GM12878 (cell line): Measurements from ENCODE around the gene SLC22A31. TPM values are rescaled to one million over a fixed set of nuclear protein-coding genes. Genes with fewer than 3 reads are reported as not detected.

Experiments used
- ATAC-seq: fragments of 200-7000 bp; cut with Tn5 transposase; 3 replicates; pipeline ENCODE4 v1.9.1; 2020; ENCODE audit warnings: mild to moderate bottlenecking, moderate library complexity
- BruUV-seq: library from RNA; stranded (reverse); fragments of 400-500 nt; replicated peaks from 2 replicates; lab custom pipeline; 2021; lab: Mats Ljungman, UMichigan
- CTCF ChIA-PET: fragments of 300-600 bp; sonication (Branson Sonifier 250); formaldehyde crosslinking; extraction: SDS; loops from one replicate; lab custom pipeline; 2021; ENCODE audit warnings: inconsistent platforms; lab: Yijun Ruan, JAX
- POLR2A ChIA-PET: fragments of 350-600 bp; formaldehyde crosslinking; extraction: SDS; loops from one replicate; lab custom pipeline; 2021; ENCODE audit warnings: inconsistent platforms; lab: Charles Lee
- RAD21 ChIA-PET: fragments of 300-600 bp; sonication (Branson Sonifier 250); formaldehyde crosslinking; loops from one replicate; lab custom pipeline; 2023; ENCODE audit warnings: antibody characterized with exemption; ENCODE audit not compliant: unreplicated experiment; lab: Charles Lee
- SMC1A ChIA-PET: fragments of 300-600 bp; sonication (Branson Sonifier 250); formaldehyde crosslinking; loops from one replicate; lab custom pipeline; 2023; ENCODE audit not compliant: unreplicated experiment, uncharacterized antibody; lab: Charles Lee
- DNase-seq: peaks from one replicate; pipeline ENCODE4 v3.0.0-alpha.2; 2011; ENCODE audit warnings: low read depth, low spot score
- FAIRE-seq: peaks from 3 replicates; lab custom pipeline; 2011; peaks lifted over from hg19 to GRCh38; lab: Jason Lieb, UNC
- H2AFZ ChIP-seq: 2 replicates; pipeline ENCODE4 v1.6.0; 2011; ENCODE audit warnings: low read depth, low read length, control low read depth; ENCODE audit not compliant: control insufficient read depth
- H3K27ac ChIP-seq: 2 replicates; pipeline ENCODE4 v1.5.1; 2011; ENCODE audit warnings: control low read depth; ENCODE audit not compliant: control insufficient read depth, insufficient read depth
- H3K27me3 ChIP-seq, 2 experiments: replicated peaks in 1 of 2; 2 replicates each; pipeline versions ENCODE4 v1.6.0 to v1.6.1; 2011; ENCODE audit warnings: low read length in 1 of 2; ENCODE audit not compliant: control insufficient read depth in 2 of 2, insufficient read depth in 2 of 2
- H3K36me3 ChIP-seq, 2 experiments: 2 replicates each; pipeline ENCODE4 v1.5.1; 2011; ENCODE audit warnings: low read length in 1 of 2; ENCODE audit not compliant: control insufficient read depth in 2 of 2, insufficient read depth in 2 of 2
- H3K4me1 ChIP-seq: 2 replicates; pipeline ENCODE4 v1.6.1; 2011; ENCODE audit warnings: mild to moderate bottlenecking, low read length, moderate library complexity, mixed read lengths; ENCODE audit not compliant: control insufficient read depth, insufficient read depth
- H3K4me2 ChIP-seq: 2 replicates; pipeline ENCODE4 v1.6.0; 2011; ENCODE audit warnings: control low read depth; ENCODE audit not compliant: control insufficient read depth, insufficient read depth
- H3K4me3 ChIP-seq: fragments of 200-600 bp; sonication (generic); 2 replicates; pipeline ENCODE4 v1.5.1; 2016
- H3K79me2 ChIP-seq: 2 replicates; pipeline ENCODE4 v1.6.0; 2011; ENCODE audit warnings: low read length; ENCODE audit not compliant: control insufficient read depth, insufficient read depth
- H3K9ac ChIP-seq: 2 replicates; pipeline ENCODE4 v1.8.0; 2011; ENCODE audit warnings: low read length, control low read depth, mixed read lengths; ENCODE audit not compliant: control insufficient read depth, insufficient read depth
- H3K9me3 ChIP-seq: replicated peaks from 3 replicates; pipeline ENCODE4 v1.5.1; 2011; ENCODE audit warnings: mild to moderate bottlenecking, low read length; ENCODE audit not compliant: control insufficient read depth, insufficient read depth
- H4K20me1 ChIP-seq: 2 replicates; pipeline ENCODE4 v1.6.0; 2011; ENCODE audit not compliant: control insufficient read depth, insufficient read depth
- ASH2L ChIP-seq: fragments of 300-600, 200-600 bp; sonication (generic); IDR thresholded peaks from 2 replicates; pipeline ENCODE4 v1.6.1; 2017; ENCODE audit warnings: low read depth, mild to moderate bottlenecking, borderline replicate concordance
- BCL11A ChIP-seq: IDR thresholded peaks from 2 replicates; pipeline ENCODE4 v1.6.1; 2011; ENCODE audit warnings: low read depth, low read length
- CBX3 ChIP-seq: fragments of 200-600 bp; sonication (generic); IDR thresholded peaks from 2 replicates; pipeline ENCODE4 v1.6.1; 2016; ENCODE audit warnings: low read depth, borderline replicate concordance
- CBX5 ChIP-seq: sonication (generic); IDR thresholded peaks from 2 replicates; pipeline ENCODE4 v1.6.1; 2016; ENCODE audit warnings: low read depth, moderate library complexity, mild to moderate bottlenecking, inconsistent platforms
- CHD2 ChIP-seq: IDR thresholded peaks from 2 replicates; pipeline ENCODE4 v1.6.1; 2011; ENCODE audit warnings: low read depth, low read length, improper control_type of control experiment, borderline replicate concordance
- ESRRA ChIP-seq: IDR thresholded peaks from 2 replicates; pipeline ENCODE4 v1.6.1; 2012; ENCODE audit warnings: mild to moderate bottlenecking, low read length, improper control_type of control experiment
- HDGF ChIP-seq: fragments of 450-650 bp; IDR thresholded peaks from 2 replicates; pipeline ENCODE4 v1.6.1; 2016; ENCODE audit warnings: antibody characterized with exemption
- MYB ChIP-seq: fragments of 150-350 bp; IDR thresholded peaks from 2 replicates; pipeline ENCODE4 v1.6.1; 2014; ENCODE audit warnings: mild to moderate bottlenecking, low read depth, low read length, borderline replicate concordance
- NFYB ChIP-seq: IDR thresholded peaks from 2 replicates; pipeline ENCODE4 v1.6.1; 2011; ENCODE audit warnings: low read depth, mild to moderate bottlenecking, low read length, improper control_type of control experiment, moderate library complexity; ENCODE audit not compliant: insufficient read depth
- NR2C1 ChIP-seq: fragments of 450-650 bp; IDR thresholded peaks from 2 replicates; pipeline ENCODE4 v1.6.1; 2017; ENCODE audit warnings: antibody characterized with exemption, mild to moderate bottlenecking, moderate library complexity
- NRF1 ChIP-seq: conservative IDR thresholded peaks from 2 replicates; pipeline ENCODE4 v1.6.1; 2011; ENCODE audit warnings: mild to moderate bottlenecking, low read depth, low read length, improper control_type of control experiment
- RFX5 ChIP-seq: IDR thresholded peaks from 2 replicates; pipeline ENCODE4 v1.6.1; 2011; ENCODE audit warnings: low read depth, low read length, improper control_type of control experiment
- RUNX3 ChIP-seq: IDR thresholded peaks from 2 replicates; pipeline ENCODE4 v1.6.1; 2012; ENCODE audit warnings: low read length, inconsistent platforms
- SMC3 ChIP-seq: IDR thresholded peaks from 2 replicates; pipeline ENCODE4 v1.6.1; 2011; ENCODE audit warnings: low read length, improper control_type of control experiment, borderline replicate concordance
- SREBF2 ChIP-seq: IDR thresholded peaks from 2 replicates; pipeline ENCODE4 v1.6.1; 2012; ENCODE audit warnings: mild to moderate bottlenecking, low read length
- TBL1XR1 ChIP-seq: IDR thresholded peaks from 2 replicates; pipeline ENCODE4 v1.6.1; 2012; ENCODE audit warnings: low read depth, low read length, improper control_type of control experiment
- TCF12 ChIP-seq: IDR thresholded peaks from 2 replicates; pipeline ENCODE4 v1.6.1; 2011; ENCODE audit warnings: low read depth, mild to moderate bottlenecking, low read length
- ZNF274 ChIP-seq: IDR thresholded peaks from one replicate; pipeline ENCODE4 v1.8.0; 2011; ENCODE audit not compliant: insufficient read length, insufficient read depth
- WGBS: methylation state at CpG from one replicate; pipeline ENCODE4 v1.1.6; 2016; ENCODE audit warnings: low lambda C conversion rate; ENCODE audit not compliant: insufficient replicate concordance, insufficient coverage; ENCODE audit errors: missing lambda C conversion rate; 5-methylcytosine and 5-hydroxymethylcytosine counted together
- in situ Hi-C: fragments of 300-500 bp; cut with MboI; formaldehyde crosslinking; loops from 9 replicates; pipeline ENCODE4 v1.14.3; 2018; ENCODE audit warnings: mixed read lengths
- intact Hi-C: fragments of 100-400 bp; cut with micrococcal nuclease; formaldehyde crosslinking; loops from one replicate; pipeline ENCODE4 v1.14.2; 2022; ENCODE audit not compliant: unreplicated experiment
- polyA plus RNA-seq, 11 experiments: library from polyadenylated mRNA; depleted of rRNA in 4 of 11; unstranded in 6 of 11; stranded (reverse) in 5 of 11; fragments of >200 nt; fragmentation: Nextera tagmentation in 4 of 11; fragmentation: Illumina TruSeq in 1 of 11; extraction: Ambion mirVana in 4 of 11; extraction: Trizol in 1 of 11; gene quantifications; 1 replicate in 1 of 11; 2 replicates in 10 of 11; pipeline versions ENCODE4 v1.2.1 to v1.2.3, GENCODE V29; 2011 to 2016; ENCODE audit warnings: inconsistent platforms in 2 of 11, missing spikeins in 2 of 11, low read depth in 1 of 11
- total RNA-seq, 4 experiments: library from RNA; depleted of rRNA in 3 of 4; stranded (reverse); fragments of >200 nt in 3 of 4; fragmentation: Illumina TruSeq in 1 of 4; extraction: Trizol in 1 of 4; gene quantifications; 2 replicates each; pipeline versions ENCODE4 v1.2.1 to v1.2.3, GENCODE V29; 2013 to 2021
- TF ChIP-seq, protein P1 (sequence below): fragments of 450-650 bp; IDR thresholded peaks from 2 replicates; pipeline ENCODE4 v1.6.1; 2017; ENCODE audit warnings: mild to moderate bottlenecking
- TF ChIP-seq, protein P2 (sequence below): fragments of 450-650 bp; IDR thresholded peaks from 2 replicates; pipeline ENCODE4 v1.6.1; 2017; ENCODE audit warnings: antibody characterized with exemption, mild to moderate bottlenecking, moderate library complexity

Gene SLC22A31
- total and polyA plus RNA-seq, 10 of the 15 experiments (the other 5 are each of a cell fraction or from before 2014, with no cell fraction given) = 0.13 to 0.24 (median 0.23) TPM; not detected in 7

DNA sequence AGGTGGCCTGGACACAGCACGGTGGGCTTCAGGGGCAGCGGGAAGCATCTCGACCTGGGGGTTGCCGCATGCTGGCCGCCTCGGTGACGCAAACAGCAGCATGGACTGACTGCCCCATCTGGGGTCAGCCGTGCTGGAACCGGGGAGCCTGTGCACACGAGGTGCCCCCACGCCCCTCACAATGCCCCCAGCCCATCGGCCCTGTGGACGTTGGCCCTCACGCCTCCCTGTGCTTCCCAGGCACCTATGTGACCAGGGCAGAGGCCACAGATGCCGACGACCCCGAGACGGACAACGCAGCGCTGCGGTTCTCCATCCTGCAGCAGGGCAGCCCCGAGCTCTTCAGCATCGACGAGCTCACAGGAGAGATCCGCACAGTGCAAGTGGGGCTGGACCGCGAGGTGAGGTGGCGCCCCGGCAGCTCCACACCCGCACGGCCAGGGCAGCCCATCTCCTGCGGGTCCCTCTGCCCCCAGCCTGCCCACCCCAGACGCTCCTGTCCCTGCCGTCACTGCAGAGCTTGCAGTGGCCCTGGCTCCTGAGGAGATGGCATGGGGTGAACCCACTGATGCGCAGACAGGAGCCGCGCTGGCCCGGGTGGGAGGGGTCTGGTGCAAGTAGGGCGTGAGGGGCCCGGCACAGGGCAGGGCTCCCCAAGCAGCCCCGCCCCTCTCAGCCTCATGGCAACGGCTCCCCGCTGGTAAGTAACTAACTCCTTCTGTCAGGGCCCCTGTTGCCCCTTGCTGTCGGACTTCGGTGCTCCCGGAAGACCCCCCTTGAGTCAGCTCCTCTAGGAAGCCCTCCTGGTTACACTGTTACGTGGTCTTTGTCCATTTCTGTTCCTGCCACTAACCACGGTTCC lies 15.2 kb downstream of the SLC22A31 start (continued):
- TF ChIP-seq, protein P1, sequence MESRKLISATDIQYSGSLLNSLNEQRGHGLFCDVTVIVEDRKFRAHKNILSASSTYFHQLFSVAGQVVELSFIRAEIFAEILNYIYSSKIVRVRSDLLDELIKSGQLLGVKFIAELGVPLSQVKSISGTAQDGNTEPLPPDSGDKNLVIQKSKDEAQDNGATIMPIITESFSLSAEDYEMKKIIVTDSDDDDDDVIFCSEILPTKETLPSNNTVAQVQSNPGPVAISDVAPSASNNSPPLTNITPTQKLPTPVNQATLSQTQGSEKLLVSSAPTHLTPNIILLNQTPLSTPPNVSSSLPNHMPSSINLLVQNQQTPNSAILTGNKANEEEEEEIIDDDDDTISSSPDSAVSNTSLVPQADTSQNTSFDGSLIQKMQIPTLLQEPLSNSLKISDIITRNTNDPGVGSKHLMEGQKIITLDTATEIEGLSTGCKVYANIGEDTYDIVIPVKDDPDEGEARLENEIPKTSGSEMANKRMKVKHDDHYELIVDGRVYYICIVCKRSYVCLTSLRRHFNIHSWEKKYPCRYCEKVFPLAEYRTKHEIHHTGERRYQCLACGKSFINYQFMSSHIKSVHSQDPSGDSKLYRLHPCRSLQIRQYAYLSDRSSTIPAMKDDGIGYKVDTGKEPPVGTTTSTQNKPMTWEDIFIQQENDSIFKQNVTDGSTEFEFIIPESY = no peak
- TF ChIP-seq MYB (no peak), RUNX3 (no peak), HDGF (no peak), RFX5 (no peak), CHD2 (no peak), NRF1 (no peak), NR2C1 (no peak), SREBF2 (no peak), ESRRA (no peak), ZNF274 (no peak)

GRCh38 chr16:89184677-89184932 lies 15.7 kb downstream of the SLC22A31 start:
- Histone ChIP-seq H3K27me3 (no peaks in the 10 kb centered on the region), H3K79me2 (no peaks in the 10 kb centered on the region), H3K4me1 (no peaks in the 10 kb centered on the region), H3K27ac (no peak overlapping the region), H3K4me2 (no peak overlapping the region), H3K36me3 (no peaks in the 10 kb centered on the region), H3K9ac (no peak overlapping the region), H4K20me1 (no peaks in the 10 kb centered on the region), H3K4me3 (no peak overlapping the region), H3K9me3 (no peaks in the 10 kb centered on the region), H2AFZ (no peak overlapping the region)
- no peak for FAIRE-seq
- no peak for ATAC-seq
- ChIA-PET CTCF (no interaction called here), SMC1A (no interaction called here), POLR2A (no interaction called here), RAD21 (no interaction called here)
- 70% methylated on average over 9 of the region's 9 CpGs for WGBS
- in situ Hi-C loops (no loop called here), intact Hi-C loops (no loop called here)
- TF ChIP-seq TCF12 (no peak), TBL1XR1 (no peak), SMC3 (no peak), NFYB (no peak), ASH2L (no peak), CBX5 (no peak), CBX3 (no peak), BCL11A (no peak)
- TF ChIP-seq, protein P2, sequence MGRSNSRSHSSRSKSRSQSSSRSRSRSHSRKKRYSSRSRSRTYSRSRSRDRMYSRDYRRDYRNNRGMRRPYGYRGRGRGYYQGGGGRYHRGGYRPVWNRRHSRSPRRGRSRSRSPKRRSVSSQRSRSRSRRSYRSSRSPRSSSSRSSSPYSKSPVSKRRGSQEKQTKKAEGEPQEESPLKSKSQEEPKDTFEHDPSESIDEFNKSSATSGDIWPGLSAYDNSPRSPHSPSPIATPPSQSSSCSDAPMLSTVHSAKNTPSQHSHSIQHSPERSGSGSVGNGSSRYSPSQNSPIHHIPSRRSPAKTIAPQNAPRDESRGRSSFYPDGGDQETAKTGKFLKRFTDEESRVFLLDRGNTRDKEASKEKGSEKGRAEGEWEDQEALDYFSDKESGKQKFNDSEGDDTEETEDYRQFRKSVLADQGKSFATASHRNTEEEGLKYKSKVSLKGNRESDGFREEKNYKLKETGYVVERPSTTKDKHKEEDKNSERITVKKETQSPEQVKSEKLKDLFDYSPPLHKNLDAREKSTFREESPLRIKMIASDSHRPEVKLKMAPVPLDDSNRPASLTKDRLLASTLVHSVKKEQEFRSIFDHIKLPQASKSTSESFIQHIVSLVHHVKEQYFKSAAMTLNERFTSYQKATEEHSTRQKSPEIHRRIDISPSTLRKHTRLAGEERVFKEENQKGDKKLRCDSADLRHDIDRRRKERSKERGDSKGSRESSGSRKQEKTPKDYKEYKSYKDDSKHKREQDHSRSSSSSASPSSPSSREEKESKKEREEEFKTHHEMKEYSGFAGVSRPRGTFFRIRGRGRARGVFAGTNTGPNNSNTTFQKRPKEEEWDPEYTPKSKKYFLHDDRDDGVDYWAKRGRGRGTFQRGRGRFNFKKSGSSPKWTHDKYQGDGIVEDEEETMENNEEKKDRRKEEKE = no peak
- no TSS peak for BruUV-seq
- DNase-seq = no peak
